ENCODE results near the gene PSD. TPM values are rescaled to one million over a fixed set of nuclear protein-coding genes. Genes with fewer than 3 reads are reported as not detected.

Gene PSD
- total and polyA plus RNA-seq, 9 of the 15 experiments (the other 6 are each of a cell fraction or from before 2014, with no cell fraction given) = 0.11 to 1.7 (median 0.54) TPM; not detected in 2

- ATAC-seq = no peak
- H3K27me3 ChIP-seq (ENCODE audit: control insufficient read depth in 2 of 2, insufficient read depth in 2 of 2, low read length in 2 of 2) = peaks cover 1 to 16% of the 10 kb centered on the region in 2 experiments; a peak in 3 of 5 replicates
- no peaks in the 10 kb centered on the region for H3K9me1 ChIP-seq (ENCODE audit: control insufficient read depth, insufficient read depth, low read length)
- no TSS peak for BruUV-seq (replicated peaks)
- H3K4me1 ChIP-seq (replicated peaks in 1 of 2; ENCODE audit: control insufficient read depth in 2 of 2, insufficient read depth in 2 of 2, low read length in 2 of 2) = peaks cover 2 to 37% of the 10 kb centered on the region in 2 experiments; a peak in 3 of 5 replicates
- no peak for FAIRE-seq
- no peak overlapping the region for H3K4me3 ChIP-seq
- H3K4me2 ChIP-seq (ENCODE audit: insufficient read depth, low read length) = no peak overlapping the region
- H3K27ac ChIP-seq (ENCODE audit: extremely low read depth, low read depth, low read length) = no peak overlapping the region
- no peaks in the 10 kb centered on the region for H3K9me3 ChIP-seq (replicated peaks; ENCODE audit: control insufficient read depth, insufficient read depth, low read depth, low read length)
- no peaks in the 10 kb centered on the region for H4K20me1 ChIP-seq (replicated peaks; ENCODE audit: control insufficient read depth, insufficient read depth, low read length)
- in situ Hi-C loops (cut with MboI) (no loop called here), intact Hi-C loops (cut with micrococcal nuclease) (no loop called here)
- WGBS (ENCODE audit: insufficient coverage, low coverage, missing lambda C conversion rate) = no CpG with 5 or more reads among the region's 9 CpGs
- H3K79me2 ChIP-seq (ENCODE audit: control insufficient read depth, insufficient read depth, low read length) = peaks cover 3% of the 10 kb centered on the region
- POLR2A ChIA-PET = no interaction called here
- H2AFZ ChIP-seq (ENCODE audit: low read depth, low read length) = no peak overlapping the region
- H3K36me3 ChIP-seq (ENCODE audit: control insufficient read depth, insufficient read depth, low read length) = no peaks in the 10 kb centered on the region
- DNase-seq (ENCODE audit: extremely low read depth in 1 of 4, low spot score in 3 of 4) = no peak
- peak overlapping the region in 1 of 2 experiments; percentile 52; a peak in 1 of 4 replicates for H3K9ac ChIP-seq (ENCODE audit: insufficient read depth in 1 of 2, low read depth in 2 of 2, low read length in 2 of 2)
- CTCF ChIA-PET (ENCODE audit: low intra/inter-chr PET ratio) = no interaction called here
- TF ChIP-seq ZSCAN32 (CRISPR knock-in tag; IDR thresholded peaks at IDR 0.05) (no peak), POLR2A (conservative IDR thresholded peaks at IDR 0.05) (no peak), BRCA1 (IDR thresholded peaks at IDR 0.05) (no peak), BRCA1 (CRISPR knock-in tag; IDR thresholded peaks at IDR 0.05) (no peak), ELF1 (tag; IDR thresholded peaks at IDR 0.05) (no peak), THAP7 (CRISPR knock-in tag; IDR thresholded peaks at IDR 0.05) (no peak), TOE1 (IDR thresholded peaks at IDR 0.05; ENCODE audit: borderline replicate concordance) (no peak), TOE1 (CRISPR knock-in tag; IDR thresholded peaks at IDR 0.05; ENCODE audit: borderline replicate concordance, low read depth) (no peak), ATF6 (CRISPR knock-in tag; IDR thresholded peaks at IDR 0.05) (no peak), TRIM28 (IDR thresholded peaks at IDR 0.05) (no peak), ZNF699 (CRISPR knock-in tag; IDR thresholded peaks at IDR 0.05; ENCODE audit: insufficient replicate concordance) (no peak), ZNF511 (CRISPR knock-in tag; IDR thresholded peaks at IDR 0.05) (no peak), GTF3C2 (IDR thresholded peaks at IDR 0.05; ENCODE audit: borderline replicate concordance, extremely low read depth, insufficient read length) (no peak), ZNF75A (CRISPR knock-in tag; IDR thresholded peaks at IDR 0.05) (no peak), FIP1L1 (IDR thresholded peaks at IDR 0.05; ENCODE audit: low read depth, low read length, poor library complexity, severe bottlenecking) (no peak), RUNX1 (IDR thresholded peaks at IDR 0.05; ENCODE audit: low read depth) (no peak), ZNF668 (CRISPR knock-in tag; IDR thresholded peaks at IDR 0.05) (no peak), ATF7 (IDR thresholded peaks at IDR 0.05) (no peak)
Measured at GRCh38 chr10:102416283-102416682, 2.3 kb downstream of the PSD start.
